Measurements from ENCODE around the gene NKD1. TPM values are rescaled to one million over a fixed set of nuclear protein-coding genes. Genes with fewer than 3 reads are reported as not detected.

The NKD1 gene, protein sequence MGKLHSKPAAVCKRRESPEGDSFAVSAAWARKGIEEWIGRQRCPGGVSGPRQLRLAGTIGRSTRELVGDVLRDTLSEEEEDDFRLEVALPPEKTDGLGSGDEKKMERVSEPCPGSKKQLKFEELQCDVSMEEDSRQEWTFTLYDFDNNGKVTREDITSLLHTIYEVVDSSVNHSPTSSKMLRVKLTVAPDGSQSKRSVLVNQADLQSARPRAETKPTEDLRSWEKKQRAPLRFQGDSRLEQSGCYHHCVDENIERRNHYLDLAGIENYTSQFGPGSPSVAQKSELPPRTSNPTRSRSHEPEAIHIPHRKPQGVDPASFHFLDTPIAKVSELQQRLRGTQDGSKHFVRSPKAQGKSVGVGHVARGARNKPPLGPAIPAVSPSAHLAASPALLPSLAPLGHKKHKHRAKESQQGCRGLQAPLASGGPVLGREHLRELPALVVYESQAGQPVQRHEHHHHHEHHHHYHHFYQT
- polyA plus RNA-seq (2012; ENCODE audit: insufficient read length, low read depth) = not detected

- TF ChIP-seq POLR2AphosphoS5 (IDR thresholded peaks at IDR 0.05; ENCODE audit: low read depth, low read length) (no peak), FOXP2 (optimal IDR thresholded peaks at IDR 0.05; ENCODE audit: borderline replicate concordance, extremely low read depth, extremely low read length, insufficient read depth) (no peak), SIN3A (IDR thresholded peaks at IDR 0.05; ENCODE audit: borderline replicate concordance, insufficient read depth, low read length) (no peak), TAF1 (IDR thresholded peaks at IDR 0.05; ENCODE audit: borderline replicate concordance, insufficient read depth, low read length) (no peak), REST (IDR thresholded peaks at IDR 0.05; ENCODE audit: insufficient read depth in 1 of 2, low read depth in 2 of 2, low read length in 2 of 2) (no peak)
Measured at GRCh38 chr16:50548125-50548908, at the start of gene NKD1. NKD1 (plus strand) TSS chr16:50548396; CDS start chr16:50548554, 158 bp downstream.

GRCh38 chr16:50498431-50499155, 49.6 kb upstream of the NKD1 start:
- no peak for TF ChIP-seq SIN3A (IDR thresholded peaks at IDR 0.05; ENCODE audit: borderline replicate concordance, insufficient read depth, low read length)
- TF ChIP-seq POLR2AphosphoS5 (IDR thresholded peaks at IDR 0.05; ENCODE audit: low read depth, low read length) = no peak
- TF ChIP-seq REST (IDR thresholded peaks at IDR 0.05; ENCODE audit: insufficient read depth in 1 of 2, low read depth in 2 of 2, low read length in 2 of 2) = no peak
- no peak for TF ChIP-seq TAF1 (IDR thresholded peaks at IDR 0.05; ENCODE audit: borderline replicate concordance, insufficient read depth, low read length)
- TF ChIP-seq FOXP2 (optimal IDR thresholded peaks at IDR 0.05; ENCODE audit: borderline replicate concordance, extremely low read depth, extremely low read length, insufficient read depth) = no peak

DNA sequence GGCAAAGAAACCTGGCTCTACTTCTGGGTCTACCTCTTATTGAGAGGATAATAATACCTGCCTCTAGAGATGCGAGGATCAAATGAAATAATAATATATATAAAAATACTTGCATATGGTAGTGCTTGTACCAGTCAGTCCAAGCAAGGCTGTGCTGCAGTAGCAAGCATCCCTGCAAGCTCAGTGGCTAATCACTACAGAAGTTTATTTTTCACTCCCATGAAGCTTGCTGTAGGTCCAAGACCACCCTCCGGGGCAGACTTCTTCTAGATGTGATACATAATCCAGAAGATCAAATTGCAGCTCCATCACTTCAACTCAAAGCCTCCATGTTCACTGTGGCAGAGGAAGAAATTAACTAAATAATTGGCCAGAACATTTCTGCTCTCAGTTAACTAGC, 48.9 kb upstream of the NKD1 start:
- no peak for TF ChIP-seq REST (IDR thresholded peaks at IDR 0.05; ENCODE audit: insufficient read depth in 1 of 2, low read depth in 2 of 2, low read length in 2 of 2)
- no peak for TF ChIP-seq POLR2AphosphoS5 (IDR thresholded peaks at IDR 0.05; ENCODE audit: low read depth, low read length)

DNA sequence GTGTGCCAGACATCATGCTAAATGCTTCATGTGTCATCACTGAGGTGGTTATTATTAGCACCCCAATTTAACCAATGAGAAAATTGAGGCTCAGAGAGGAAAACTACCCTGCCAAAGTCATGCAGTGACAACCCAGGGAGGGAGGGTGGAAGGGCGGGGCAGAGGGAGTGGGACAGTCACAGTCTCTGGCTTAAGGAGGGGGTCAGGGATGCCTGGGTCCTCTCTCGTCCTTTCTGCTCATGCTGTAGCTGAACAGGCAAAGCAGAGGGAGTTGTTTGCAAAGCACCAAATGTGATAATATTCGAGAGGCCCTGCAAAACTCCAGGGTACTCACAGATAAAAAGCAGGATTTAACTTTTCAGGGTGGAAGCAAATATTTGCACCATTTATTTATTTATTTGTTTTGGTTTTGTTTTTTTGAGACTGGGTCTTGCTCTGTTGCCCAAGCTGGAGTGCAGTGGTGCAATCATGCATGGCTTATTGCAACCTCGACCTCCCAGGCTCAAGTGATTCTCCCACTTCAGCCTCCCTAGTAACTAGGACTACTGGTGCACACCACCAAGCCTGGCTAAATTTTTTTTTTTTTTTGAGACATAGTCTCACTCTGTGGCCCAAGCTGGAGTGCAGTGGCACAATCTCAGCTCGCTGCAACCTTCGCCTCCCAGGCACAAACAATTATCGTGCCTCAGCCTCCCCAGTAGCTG, 47.9 kb upstream of the NKD1 start:
- TF ChIP-seq REST (IDR thresholded peaks at IDR 0.05; ENCODE audit: insufficient read depth in 1 of 2, low read depth in 2 of 2, low read length in 2 of 2) (no peak), TAF1 (IDR thresholded peaks at IDR 0.05; ENCODE audit: borderline replicate concordance, insufficient read depth, low read length) (no peak), FOXP2 (optimal IDR thresholded peaks at IDR 0.05; ENCODE audit: borderline replicate concordance, extremely low read depth, extremely low read length, insufficient read depth) (no peak), POLR2AphosphoS5 (IDR thresholded peaks at IDR 0.05; ENCODE audit: low read depth, low read length) (no peak), SIN3A (IDR thresholded peaks at IDR 0.05; ENCODE audit: borderline replicate concordance, insufficient read depth, low read length) (no peak)
